Activated CD4-positive, alpha-beta memory T cell treated with anti-CD3 and anti-CD28 coated beads, Interleukin-2, amount 10 ng/mL, durations not matched to agents 7 days and 5 days (primary cell): Measurements from ENCODE around the gene PPP6R3. TPM values are rescaled to one million over a fixed set of nuclear protein-coding genes. Genes with fewer than 3 reads are reported as not detected.
"Not testable (repeated sequence)": the region's sequence is repeated elsewhere in the genome, so short reads cannot be mapped to it uniquely, and the experiment has no call there.

Source experiments
- CTCF ChIA-PET: fragments of 350-600 bp; sonication (Branson Sonifier 250); formaldehyde crosslinking; loops from one replicate; lab custom pipeline; 2021; ENCODE audit warnings: antibody characterized with exemption, inconsistent platforms; lab: Charles Lee
- POLR2A ChIA-PET: fragments of 350-600 bp; sonication (Branson Sonifier 250); formaldehyde crosslinking; loops from one replicate; lab custom pipeline; 2021; ENCODE audit warnings: antibody characterized with exemption; lab: Charles Lee
- DNase-seq: peaks from one replicate; pipeline ENCODE4 v3.0.0-alpha.2; 2020
- H3K27ac Mint-ChIP-seq: one replicate; pipeline ENCODE4 v1.8.0; 2021; ENCODE audit warnings: mild to moderate bottlenecking, mixed read lengths
- H3K27me3 Mint-ChIP-seq: one replicate; pipeline ENCODE4 v1.8.0; 2021; ENCODE audit warnings: mixed read lengths
- H3K36me3 Mint-ChIP-seq: one replicate; pipeline ENCODE4 v1.8.0; 2021; ENCODE audit warnings: low read depth, mixed read lengths
- H3K4me1 Mint-ChIP-seq: one replicate; pipeline ENCODE4 v1.8.0; 2021; ENCODE audit warnings: mixed read lengths
- H3K4me3 Mint-ChIP-seq: one replicate; pipeline ENCODE4 v1.8.0; 2021; ENCODE audit warnings: mild to moderate bottlenecking, mixed read lengths
- H3K9me3 Mint-ChIP-seq: one replicate; pipeline ENCODE4 v1.8.0; 2021; ENCODE audit warnings: mixed read lengths
- total RNA-seq, 2 experiments: library from RNA; stranded (reverse); gene quantifications; one replicate each; pipeline ENCODE4 v1.2.3, GENCODE V29; 2021

The PPP6R3 gene
- total RNA-seq, 2 experiments from 2014 or later = 105 to 115 TPM

GRCh38 chr11:68531129-68531693, 70.7 kb downstream of the PPP6R3 start:
- POLR2A ChIA-PET = no interaction called here
- Mint-ChIP-seq H3K9me3 (no peaks in the 10 kb centered on the region), H3K36me3 (peaks cover 71% of the 10 kb centered on the region), H3K27ac (no peak overlapping the region), H3K4me3 (no peak overlapping the region), H3K27me3 (no peaks in the 10 kb centered on the region), H3K4me1 (peaks cover 48% of the 10 kb centered on the region)
- CTCF ChIA-PET = no interaction called here
- no peak for DNase-seq

GRCh38 chr11:68532727-68533369, 72.3 kb downstream of the PPP6R3 start:
- H3K36me3 Mint-ChIP-seq = peaks cover 66% of the 10 kb centered on the region
- no peak overlapping the region for H3K4me3 Mint-ChIP-seq
- peaks cover 39% of the 10 kb centered on the region for H3K4me1 Mint-ChIP-seq
- H3K27ac Mint-ChIP-seq = no peak overlapping the region
- CTCF ChIA-PET = no interaction called here
- DNase-seq = no peak
- POLR2A ChIA-PET = no interaction called here
- H3K27me3 Mint-ChIP-seq = no peaks in the 10 kb centered on the region
- no peaks in the 10 kb centered on the region for H3K9me3 Mint-ChIP-seq

GRCh38 chr11:68533945-68534344, 73.4 kb downstream of the PPP6R3 start:
- ChIA-PET CTCF (no interaction called here), POLR2A (no interaction called here)
- Mint-ChIP-seq H3K36me3 (peaks cover 68% of the 10 kb centered on the region), H3K27ac (peak overlapping the region; percentile 27), H3K4me3 (no peak overlapping the region), H3K9me3 (no peaks in the 10 kb centered on the region), H3K27me3 (no peaks in the 10 kb centered on the region), H3K4me1 (peaks cover 28% of the 10 kb centered on the region)
- no peak for DNase-seq

- DNase-seq = no peak
- Mint-ChIP-seq H3K36me3 (peaks cover 73% of the 10 kb centered on the region), H3K9me3 (no peaks in the 10 kb centered on the region), H3K27ac (no peak overlapping the region), H3K27me3 (no peaks in the 10 kb centered on the region), H3K4me3 (no peak overlapping the region), H3K4me1 (peaks cover 29% of the 10 kb centered on the region)
- ChIA-PET CTCF (interaction anchor here (0.7 to 1.7 kb wide), 2 partner anchors 49 to 199 kb away, joined by 3 to 5 read pairs; no protein-coding TSS in a partner anchor), POLR2A (interaction anchor here (1.0 kb wide), 1 partner anchor 10 kb away, joined by 4 read pairs; no protein-coding TSS in a partner anchor)
These were observed 74.5 kb downstream of the PPP6R3 start for GRCh38 chr11:68535098-68535497.

DNA sequence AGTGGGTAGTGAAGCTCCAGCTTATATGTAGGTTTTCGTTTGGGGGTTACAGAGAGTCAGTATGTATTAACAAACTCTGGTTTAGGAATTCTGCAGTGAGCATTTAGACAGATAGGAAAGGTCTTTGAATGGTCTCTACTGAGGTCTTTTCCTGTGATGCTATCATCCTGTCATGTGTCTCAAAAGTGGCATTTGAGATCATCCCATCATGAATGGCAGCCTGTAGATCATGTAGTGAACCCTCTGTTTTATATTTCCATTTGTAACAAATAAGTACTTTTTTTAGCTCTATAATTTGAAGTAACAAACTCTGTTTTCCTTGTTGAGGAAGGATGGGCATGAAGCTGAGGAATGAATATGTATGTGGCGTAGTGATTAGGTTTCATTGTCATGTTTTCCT, 76.2 kb downstream of the PPP6R3 start:
- no peaks in the 10 kb centered on the region for H3K27me3 Mint-ChIP-seq
- peaks cover 37% of the 10 kb centered on the region for H3K4me1 Mint-ChIP-seq
- ChIA-PET CTCF (interaction anchor here (0.7 kb wide), 1 partner anchor 464 kb away, joined by 3 read pairs; no protein-coding TSS in a partner anchor), POLR2A (no interaction called here)
- H3K9me3 Mint-ChIP-seq = no peaks in the 10 kb centered on the region
- no peak overlapping the region for H3K27ac Mint-ChIP-seq
- no peak overlapping the region for H3K4me3 Mint-ChIP-seq
- peaks cover 74% of the 10 kb centered on the region for H3K36me3 Mint-ChIP-seq
- DNase-seq = no peak

- Mint-ChIP-seq H3K4me3 (no peak overlapping the region), H3K27me3 (no peaks in the 10 kb centered on the region), H3K9me3 (no peaks in the 10 kb centered on the region), H3K36me3 (peaks cover 72% of the 10 kb centered on the region), H3K27ac (no peak overlapping the region), H3K4me1 (peaks cover 41% of the 10 kb centered on the region)
- ChIA-PET POLR2A (no interaction called here), CTCF (interaction anchor here (0.6 kb wide), 1 partner anchor 19 kb away, joined by 4 read pairs; no protein-coding TSS in a partner anchor)
- DNase-seq = no peak
These were observed 77.5 kb downstream of the PPP6R3 start for GRCh38 chr11:68538025-68538424.

DNA sequence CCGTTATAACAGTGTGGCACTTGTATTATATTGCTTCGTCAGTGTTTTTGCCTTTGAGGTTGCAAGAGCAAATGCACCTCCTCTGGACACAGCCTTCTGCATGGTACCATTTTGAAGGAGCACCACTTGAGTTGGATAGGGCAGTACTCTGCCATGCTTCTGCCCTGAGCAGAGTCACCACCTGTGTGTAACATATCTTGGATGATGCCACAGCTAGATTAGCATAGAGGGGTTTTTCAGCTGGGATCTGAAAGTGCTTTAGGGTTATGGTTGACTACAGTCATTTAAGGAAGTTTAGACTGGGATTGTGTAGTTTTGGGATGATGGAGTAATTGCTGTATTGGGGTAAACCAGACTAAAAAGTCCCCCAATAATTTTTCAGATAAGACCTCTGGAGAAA, 78.8 kb downstream of the PPP6R3 start:
- Mint-ChIP-seq H3K27me3 (no peaks in the 10 kb centered on the region), H3K4me1 (peaks cover 35% of the 10 kb centered on the region), H3K36me3 (peaks cover 71% of the 10 kb centered on the region), H3K9me3 (no peaks in the 10 kb centered on the region), H3K27ac (no peak overlapping the region), H3K4me3 (no peak overlapping the region)
- CTCF ChIA-PET = interaction anchor here (0.6 kb wide), 1 partner anchor 11 kb away, joined by 3 read pairs; no protein-coding TSS in a partner anchor
- DNase-seq = no peak
- POLR2A ChIA-PET = no interaction called here

- H3K27ac Mint-ChIP-seq, POLR2A ChIA-PET: not testable (repeated sequence)
- peaks cover 35% of the 10 kb centered on the region for H3K4me1 Mint-ChIP-seq
These were observed 80.0 kb downstream of the PPP6R3 start for GRCh38 chr11:68540504-68540903.

DNA sequence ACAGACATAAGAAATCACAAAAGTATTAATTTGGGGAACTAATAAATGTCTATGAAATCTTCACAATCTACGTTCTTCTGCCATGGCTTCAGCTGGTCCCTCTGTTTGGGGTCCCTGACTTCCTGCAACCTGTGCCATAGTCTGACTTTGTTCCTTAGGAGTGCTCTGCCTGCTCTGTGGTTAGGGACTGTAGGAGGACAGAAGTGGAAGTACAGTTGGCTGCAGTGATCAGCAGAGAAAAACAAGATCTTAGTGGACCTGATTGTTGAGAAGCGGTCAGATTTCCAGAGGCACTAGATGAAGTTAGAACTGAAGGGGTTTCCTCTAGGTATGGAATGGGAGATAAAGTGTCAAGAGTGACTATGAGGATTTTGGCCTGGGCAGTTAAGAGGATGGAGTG, 80.6 kb downstream of the PPP6R3 start:
- H3K27ac Mint-ChIP-seq = peak overlapping the region; percentile 7
- H3K4me3 Mint-ChIP-seq = no peak overlapping the region
- H3K27me3 Mint-ChIP-seq = no peaks in the 10 kb centered on the region
- ChIA-PET CTCF (no interaction called here), POLR2A (no interaction called here)
- peaks cover 38% of the 10 kb centered on the region for H3K4me1 Mint-ChIP-seq
- DNase-seq = no peak
- H3K36me3 Mint-ChIP-seq = peaks cover 74% of the 10 kb centered on the region
- H3K9me3 Mint-ChIP-seq = no peaks in the 10 kb centered on the region

More at GRCh38 chr11:68540504-68540903, 80.0 kb downstream of the PPP6R3 start:
- DNase-seq, CTCF ChIA-PET, H3K27me3 Mint-ChIP-seq, H3K9me3 Mint-ChIP-seq, H3K4me3 Mint-ChIP-seq: not testable (repeated sequence)
- peaks cover 71% of the 10 kb centered on the region for H3K36me3 Mint-ChIP-seq

- H3K27me3 Mint-ChIP-seq = no peaks in the 10 kb centered on the region
- H3K4me3 Mint-ChIP-seq = no peak overlapping the region
- DNase-seq = no peak
- H3K4me1 Mint-ChIP-seq = peaks cover 39% of the 10 kb centered on the region
- CTCF ChIA-PET = no interaction called here
- H3K27ac Mint-ChIP-seq = no peak overlapping the region
- peaks cover 71% of the 10 kb centered on the region for H3K36me3 Mint-ChIP-seq
- POLR2A ChIA-PET = no interaction called here
- H3K9me3 Mint-ChIP-seq = no peaks in the 10 kb centered on the region
These were observed 81.4 kb downstream of the PPP6R3 start for GRCh38 chr11:68541991-68542390.

- no peak for DNase-seq
- ChIA-PET POLR2A (no interaction called here), CTCF (no interaction called here)
- H3K36me3 Mint-ChIP-seq = peaks cover 75% of the 10 kb centered on the region
- H3K9me3 Mint-ChIP-seq = no peaks in the 10 kb centered on the region
- H3K27ac Mint-ChIP-seq = no peak overlapping the region
- H3K4me3 Mint-ChIP-seq = no peak overlapping the region
- H3K4me1 Mint-ChIP-seq = peaks cover 42% of the 10 kb centered on the region
- no peaks in the 10 kb centered on the region for H3K27me3 Mint-ChIP-seq
These were observed 82.1 kb downstream of the PPP6R3 start for GRCh38 chr11:68542617-68543016.

- Mint-ChIP-seq H3K9me3 (no peaks in the 10 kb centered on the region), H3K4me3 (no peak overlapping the region), H3K4me1 (peaks cover 52% of the 10 kb centered on the region), H3K36me3 (peaks cover 75% of the 10 kb centered on the region), H3K27ac (no peak overlapping the region), H3K27me3 (no peaks in the 10 kb centered on the region)
- POLR2A ChIA-PET = no interaction called here
- CTCF ChIA-PET = no interaction called here
- no peak for DNase-seq
These were observed 83.0 kb downstream of the PPP6R3 start for GRCh38 chr11:68543594-68543993.

DNA sequence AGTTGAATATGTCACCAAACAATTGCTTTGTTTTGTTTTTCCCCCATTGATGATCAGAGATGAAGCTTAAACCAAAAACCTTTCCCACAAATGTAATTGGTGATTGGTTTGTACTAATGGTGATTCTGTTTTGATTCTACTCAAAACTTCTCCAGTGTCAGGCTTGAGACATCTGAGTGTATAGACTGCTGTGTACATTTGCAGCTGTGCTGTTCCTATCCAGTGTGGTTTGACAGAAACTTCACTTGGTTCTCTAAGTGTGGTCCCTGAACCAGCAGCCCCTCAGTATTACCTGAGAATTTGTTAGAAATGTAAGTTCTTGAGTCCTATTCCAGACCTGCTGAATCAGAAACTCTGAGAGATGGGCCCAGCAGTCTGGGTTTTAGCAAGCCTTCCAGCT, 84.8 kb downstream of the PPP6R3 start:
- Mint-ChIP-seq H3K27me3 (no peaks in the 10 kb centered on the region), H3K9me3 (no peaks in the 10 kb centered on the region), H3K27ac (no peak overlapping the region), H3K36me3 (peaks cover 77% of the 10 kb centered on the region), H3K4me1 (peaks cover 57% of the 10 kb centered on the region), H3K4me3 (no peak overlapping the region)
- POLR2A ChIA-PET = no interaction called here
- CTCF ChIA-PET = no interaction called here
- no peak for DNase-seq

DNA sequence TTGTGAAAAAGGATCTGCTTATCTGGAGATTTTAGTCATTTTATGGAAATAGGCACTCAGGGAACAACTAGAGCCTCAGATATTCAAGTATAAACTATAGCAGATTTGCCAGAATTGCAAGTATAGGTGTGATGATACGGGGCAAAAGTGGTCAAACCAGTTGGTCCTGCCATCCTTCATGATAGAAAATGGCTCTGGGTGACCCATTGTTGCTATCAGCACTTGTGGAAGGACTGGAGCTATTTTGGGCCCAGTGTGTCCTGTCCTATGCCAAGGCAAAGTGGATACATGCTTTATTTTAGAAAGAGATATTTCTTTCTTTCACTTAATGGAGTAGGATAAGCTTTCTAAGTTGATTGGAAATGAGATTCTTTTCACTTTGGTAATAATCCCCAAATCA, 85.2 kb downstream of the PPP6R3 start:
- POLR2A ChIA-PET = no interaction called here
- H3K4me1 Mint-ChIP-seq = peaks cover 60% of the 10 kb centered on the region
- no peak overlapping the region for H3K27ac Mint-ChIP-seq

More for the DNA sequence above, 85.2 kb downstream of the PPP6R3 start:
- no peak for DNase-seq
- CTCF ChIA-PET = no interaction called here
- Mint-ChIP-seq H3K9me3 (no peaks in the 10 kb centered on the region), H3K36me3 (peaks cover 80% of the 10 kb centered on the region), H3K4me3 (no peak overlapping the region), H3K27me3 (no peaks in the 10 kb centered on the region)
